Activated CD8-positive, alpha-beta memory T cell treated with anti-CD3 and anti-CD28 coated beads for 1 hour (primary cell): Measurements from ENCODE around the gene AMBRA1.

Experiments
- DNase-seq, 2 donors: peaks; one replicate each; pipeline ENCODE4 v3.0.0-alpha.2; 2020; ENCODE audit warnings: low read depth in 1 of 2; ENCODE audit errors: extremely low read depth in 1 of 2

Gene AMBRA1

GRCh38 chr11:46450846-46451477, 142.9 kb downstream of the AMBRA1 start:
- DNase-seq = no peak

GRCh38 chr11:46447544-46447943, 146.3 kb downstream of the AMBRA1 start:
- DNase-seq = no peak

GRCh38 chr11:46445920-46446771, 147.7 kb downstream of the AMBRA1 start:
- no peak for DNase-seq

- DNase-seq = no peak
Observed at GRCh38 chr11:46445192-46445919, 148.5 kb downstream of the AMBRA1 start.

GRCh38 chr11:46444305-46444704, 149.5 kb downstream of the AMBRA1 start:
- no peak for DNase-seq

GRCh38 chr11:46438211-46438610, 155.6 kb downstream of the AMBRA1 start:
- DNase-seq = no peak

GRCh38 chr11:46437122-46437689, 156.6 kb downstream of the AMBRA1 start:
- DNase-seq = no peak

GRCh38 chr11:46436113-46436512, 157.7 kb downstream of the AMBRA1 start:
- no peak for DNase-seq

- DNase-seq = no peak
Observed at GRCh38 chr11:46435679-46436078, 158.1 kb downstream of the AMBRA1 start.

GRCh38 chr11:46431211-46431610, 162.6 kb downstream of the AMBRA1 start:
- no peak for DNase-seq

GRCh38 chr11:46429717-46430116, 164.1 kb downstream of the AMBRA1 start:
- no peak for DNase-seq

- DNase-seq = no peak
Observed at GRCh38 chr11:46427364-46427763, 166.5 kb downstream of the AMBRA1 start.

- DNase-seq = no peak
Observed at GRCh38 chr11:46426233-46426991, 167.4 kb downstream of the AMBRA1 start.

GRCh38 chr11:46422588-46422987, 171.2 kb downstream of the AMBRA1 start:
- DNase-seq = no peak

- no peak for DNase-seq
Observed at GRCh38 chr11:46421257-46421880, 172.5 kb downstream of the AMBRA1 start.

GRCh38 chr11:46420513-46420912, 173.3 kb downstream of the AMBRA1 start:
- no peak for DNase-seq

- no peak for DNase-seq
Observed at GRCh38 chr11:46418751-46419150, 175.1 kb downstream of the AMBRA1 start.

GRCh38 chr11:46417711-46418110, 176.1 kb downstream of the AMBRA1 start:
- DNase-seq = no peak

- no peak for DNase-seq
Observed at GRCh38 chr11:46414879-46415278, 178.9 kb downstream of the AMBRA1 start.

GRCh38 chr11:46414466-46414796, 179.4 kb downstream of the AMBRA1 start:
- no peak for DNase-seq
